ENCODE measurements around the gene TBC1D22A. TPM values are rescaled to one million over a fixed set of nuclear protein-coding genes. Genes with fewer than 3 reads are reported as not detected.
A peak's percentile ranks its signal among the peaks of the same experiment; 100 is the strongest.

Gene TBC1D22A
- total RNA-seq, 1 donor: 17.7 TPM

DNA sequence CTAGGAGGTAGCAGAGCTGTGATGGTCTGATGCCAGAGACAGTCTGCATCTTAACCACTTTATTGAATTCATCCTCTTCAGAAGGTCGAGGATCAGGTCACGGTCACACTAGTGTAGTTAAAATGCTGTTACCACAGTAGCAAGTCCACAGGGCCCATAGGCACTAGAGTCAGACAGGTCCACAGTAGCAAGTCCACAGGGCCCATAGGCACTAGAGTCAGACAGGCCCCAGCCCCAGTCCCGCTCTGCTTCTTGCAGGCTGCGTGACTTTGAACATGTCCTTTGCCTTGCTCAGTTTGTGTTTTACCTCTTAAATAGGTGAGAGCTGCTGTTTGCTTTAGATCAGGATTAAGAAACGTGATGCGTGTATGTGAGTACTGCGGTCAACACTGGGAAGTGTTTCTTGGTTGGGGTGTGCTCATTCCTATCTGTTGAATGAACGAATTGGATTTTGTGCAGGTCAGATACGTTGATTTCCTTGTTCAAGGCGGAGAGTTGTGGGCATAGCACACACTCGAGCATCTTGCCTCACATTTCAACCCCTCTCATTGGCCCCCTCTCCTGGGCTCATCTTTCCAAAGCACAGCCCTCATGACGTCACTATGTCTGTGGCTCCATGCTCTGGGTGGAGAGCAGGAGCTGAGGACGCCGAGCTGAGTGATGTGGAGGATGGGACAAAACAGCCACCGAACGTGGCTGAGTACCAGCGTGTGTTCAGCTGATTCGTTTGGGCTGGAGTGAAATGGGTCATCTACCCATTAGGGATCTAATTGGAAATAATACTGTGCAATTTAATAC, 191.7 kb downstream of the TBC1D22A start:
- H3K4me2 ChIP-seq (ENCODE audit: insufficient read depth, low read length): no peak overlapping the region
- no peaks in the 10 kb centered on the region for H3K79me2 ChIP-seq (ENCODE audit: insufficient read depth, low read length)
- H3K36me3 ChIP-seq (ENCODE audit: insufficient read depth, low read length): no peaks in the 10 kb centered on the region
- H3K9me3 ChIP-seq (ENCODE audit: low read depth, low read length): no peaks in the 10 kb centered on the region
- H3K4me1 ChIP-seq (ENCODE audit: insufficient read depth, low read length): no peaks in the 10 kb centered on the region
- peak; percentile 9 for DNase-seq (ENCODE audit: insufficient read length, low spot score, missing footprints)
- peaks cover 8% of the 10 kb centered on the region for H4K20me1 ChIP-seq (ENCODE audit: insufficient read depth, low read length)
- no peaks in the 10 kb centered on the region for H3K27me3 ChIP-seq (ENCODE audit: insufficient read depth, low read length)
- H3K27ac ChIP-seq (ENCODE audit: low read depth, low read length): no peak overlapping the region
- no peak overlapping the region for H3K4me3 ChIP-seq (ENCODE audit: insufficient read depth, low read length)
- no peak overlapping the region for H2AFZ ChIP-seq (ENCODE audit: low read length)
- TF ChIP-seq, protein P1, sequence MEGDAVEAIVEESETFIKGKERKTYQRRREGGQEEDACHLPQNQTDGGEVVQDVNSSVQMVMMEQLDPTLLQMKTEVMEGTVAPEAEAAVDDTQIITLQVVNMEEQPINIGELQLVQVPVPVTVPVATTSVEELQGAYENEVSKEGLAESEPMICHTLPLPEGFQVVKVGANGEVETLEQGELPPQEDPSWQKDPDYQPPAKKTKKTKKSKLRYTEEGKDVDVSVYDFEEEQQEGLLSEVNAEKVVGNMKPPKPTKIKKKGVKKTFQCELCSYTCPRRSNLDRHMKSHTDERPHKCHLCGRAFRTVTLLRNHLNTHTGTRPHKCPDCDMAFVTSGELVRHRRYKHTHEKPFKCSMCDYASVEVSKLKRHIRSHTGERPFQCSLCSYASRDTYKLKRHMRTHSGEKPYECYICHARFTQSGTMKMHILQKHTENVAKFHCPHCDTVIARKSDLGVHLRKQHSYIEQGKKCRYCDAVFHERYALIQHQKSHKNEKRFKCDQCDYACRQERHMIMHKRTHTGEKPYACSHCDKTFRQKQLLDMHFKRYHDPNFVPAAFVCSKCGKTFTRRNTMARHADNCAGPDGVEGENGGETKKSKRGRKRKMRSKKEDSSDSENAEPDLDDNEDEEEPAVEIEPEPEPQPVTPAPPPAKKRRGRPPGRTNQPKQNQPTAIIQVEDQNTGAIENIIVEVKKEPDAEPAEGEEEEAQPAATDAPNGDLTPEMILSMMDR (IDR thresholded peaks at IDR 0.05; ENCODE audit: extremely low read depth, low read depth, low read length): no peak

DNA sequence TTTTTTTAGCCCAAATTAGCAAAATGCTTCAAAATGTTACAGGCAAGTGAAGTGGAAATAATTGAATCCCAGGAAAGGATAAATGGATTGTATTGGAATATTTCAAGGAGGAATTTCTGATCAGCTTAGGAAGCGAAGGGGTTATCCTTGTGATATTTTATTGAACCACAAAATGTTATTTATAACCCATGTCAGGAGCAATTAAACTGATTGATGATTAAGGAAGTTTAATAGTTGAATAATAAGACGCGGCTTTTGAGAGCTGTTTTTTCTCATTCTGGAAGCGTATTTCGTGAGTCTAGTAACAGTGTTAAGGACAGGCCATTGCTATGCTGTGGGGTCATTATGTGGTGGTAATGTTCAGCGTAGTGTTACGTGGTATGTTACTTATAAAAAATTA, 192.3 kb downstream of the TBC1D22A start:
- Histone ChIP-seq H2AFZ (ENCODE audit: low read length) (no peak overlapping the region), H3K4me3 (ENCODE audit: insufficient read depth, low read length) (no peak overlapping the region), H3K36me3 (ENCODE audit: insufficient read depth, low read length) (no peaks in the 10 kb centered on the region), H3K27me3 (ENCODE audit: insufficient read depth, low read length) (no peaks in the 10 kb centered on the region), H3K9me3 (ENCODE audit: low read depth, low read length) (no peaks in the 10 kb centered on the region), H3K4me2 (ENCODE audit: insufficient read depth, low read length) (no peak overlapping the region), H3K4me1 (ENCODE audit: insufficient read depth, low read length) (no peaks in the 10 kb centered on the region), H4K20me1 (ENCODE audit: insufficient read depth, low read length) (peaks cover 8% of the 10 kb centered on the region), H3K79me2 (ENCODE audit: insufficient read depth, low read length) (no peaks in the 10 kb centered on the region), H3K27ac (ENCODE audit: low read depth, low read length) (no peak overlapping the region)
- peak; percentile 21 for DNase-seq (ENCODE audit: insufficient read length, low spot score, missing footprints)
- TF ChIP-seq, protein P1 (IDR thresholded peaks at IDR 0.05; ENCODE audit: extremely low read depth, low read depth, low read length): no peak

DNA sequence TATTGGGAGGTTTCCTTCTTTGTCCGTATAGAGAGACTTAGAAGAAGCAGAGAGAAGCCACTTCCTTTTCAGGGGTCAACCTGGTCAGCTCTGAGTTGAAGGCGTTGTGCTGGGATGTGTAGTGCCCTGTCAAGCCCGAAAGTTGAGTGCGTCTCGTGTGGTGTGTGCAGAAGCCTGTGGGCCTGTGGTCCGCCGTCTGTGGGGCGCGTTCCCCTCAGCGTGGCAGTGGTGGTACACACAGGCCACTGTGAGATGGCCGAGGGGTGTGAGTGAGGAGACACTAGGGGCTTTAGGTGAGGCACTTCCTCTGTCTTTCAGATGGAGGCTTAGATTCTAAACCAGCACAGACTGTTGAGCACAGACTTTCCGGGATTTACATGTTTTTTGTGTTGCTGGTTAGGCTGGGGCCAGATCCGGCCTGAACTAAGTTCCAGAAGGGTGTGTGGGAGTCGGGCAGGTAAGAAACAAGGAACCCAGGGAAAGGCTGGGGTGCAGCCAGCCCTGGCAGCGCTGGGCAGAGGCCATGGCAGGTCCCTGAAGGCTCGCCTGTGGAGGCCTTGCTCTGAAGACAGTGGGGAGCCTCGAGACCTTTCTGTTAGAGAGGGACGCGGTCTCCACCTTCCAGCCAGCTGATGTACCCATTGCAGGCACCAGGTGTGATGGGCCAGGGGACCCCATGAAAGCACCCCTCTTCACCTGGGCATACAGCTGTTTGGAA, 194.2 kb downstream of the TBC1D22A start:
- peak; percentile 79 for DNase-seq (ENCODE audit: insufficient read length, low spot score, missing footprints)
- H3K4me3 ChIP-seq (ENCODE audit: insufficient read depth, low read length): no peak overlapping the region
- no peaks in the 10 kb centered on the region for H3K79me2 ChIP-seq (ENCODE audit: insufficient read depth, low read length)
- H3K4me1 ChIP-seq (ENCODE audit: insufficient read depth, low read length): no peaks in the 10 kb centered on the region
- no peaks in the 10 kb centered on the region for H3K36me3 ChIP-seq (ENCODE audit: insufficient read depth, low read length)
- peaks cover 4% of the 10 kb centered on the region for H4K20me1 ChIP-seq (ENCODE audit: insufficient read depth, low read length)
- no peaks in the 10 kb centered on the region for H3K27me3 ChIP-seq (ENCODE audit: insufficient read depth, low read length)
- H3K4me2 ChIP-seq (ENCODE audit: insufficient read depth, low read length): no peak overlapping the region
- no peak overlapping the region for H3K27ac ChIP-seq (ENCODE audit: low read depth, low read length)
- TF ChIP-seq, protein P1 (IDR thresholded peaks at IDR 0.05; ENCODE audit: extremely low read depth, low read depth, low read length): no peak
- H2AFZ ChIP-seq (ENCODE audit: low read length): no peak overlapping the region
- no peaks in the 10 kb centered on the region for H3K9me3 ChIP-seq (ENCODE audit: low read depth, low read length)

DNA sequence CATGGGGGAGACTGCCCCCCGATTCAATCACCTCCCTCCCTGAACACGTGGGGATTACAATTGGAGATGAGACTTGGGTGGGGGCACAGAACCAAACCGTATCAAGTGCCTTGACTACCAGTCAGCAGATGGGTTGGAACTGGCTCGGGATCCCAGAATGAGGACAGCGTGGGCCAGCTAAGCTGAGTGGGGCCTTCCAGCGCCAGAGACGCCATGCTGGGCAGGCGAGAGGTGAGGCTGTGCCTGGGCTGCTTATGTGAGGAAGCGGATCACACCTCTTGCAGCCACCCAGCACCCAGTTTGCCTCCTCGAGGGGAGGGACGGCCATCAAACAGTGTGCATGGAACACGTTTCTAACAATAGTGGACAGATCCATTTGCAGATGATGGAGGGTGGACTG, 195.1 kb downstream of the TBC1D22A start:
- no peaks in the 10 kb centered on the region for H3K36me3 ChIP-seq (ENCODE audit: insufficient read depth, low read length)
- no peak overlapping the region for H2AFZ ChIP-seq (ENCODE audit: low read length)
- H3K27ac ChIP-seq (ENCODE audit: low read depth, low read length): no peak overlapping the region
- H3K27me3 ChIP-seq (ENCODE audit: insufficient read depth, low read length): no peaks in the 10 kb centered on the region
- H3K4me2 ChIP-seq (ENCODE audit: insufficient read depth, low read length): no peak overlapping the region
- H3K4me1 ChIP-seq (ENCODE audit: insufficient read depth, low read length): no peaks in the 10 kb centered on the region
- peak; percentile 47 for DNase-seq (ENCODE audit: insufficient read length, low spot score, missing footprints)
- peaks cover 4% of the 10 kb centered on the region for H4K20me1 ChIP-seq (ENCODE audit: insufficient read depth, low read length)
- H3K79me2 ChIP-seq (ENCODE audit: insufficient read depth, low read length): no peaks in the 10 kb centered on the region
- no peaks in the 10 kb centered on the region for H3K9me3 ChIP-seq (ENCODE audit: low read depth, low read length)
- TF ChIP-seq, protein P1 (IDR thresholded peaks at IDR 0.05; ENCODE audit: extremely low read depth, low read depth, low read length): no peak
- no peak overlapping the region for H3K4me3 ChIP-seq (ENCODE audit: insufficient read depth, low read length)

All from osteoblast (primary cell).